ENCODE results near the gene SUB1. TPM values are rescaled to one million over a fixed set of nuclear protein-coding genes. Genes with fewer than 3 reads are reported as not detected.

SUB1 gene
- total RNA-seq, 1 experiment from 2014 or later = 324 TPM

- intact Hi-C loops (cut with micrococcal nuclease; ENCODE audit: unreplicated experiment) = loop anchor here (1.0 to 5.0 kb wide), 2 partner anchors 83 to 101 kb away; no protein-coding TSS in a partner anchor
- H3K27me3 ChIP-seq (replicated peaks; ENCODE audit: insufficient read depth, low read depth, low read length, poor library complexity) = no peaks in the 10 kb centered on the region
- no peak overlapping the region for H3K27ac ChIP-seq (ENCODE audit: low read depth, low read length, poor library complexity, severe bottlenecking)
- POLR2A ChIA-PET (ENCODE audit: low non-redundant PET) = interaction anchor here (0.6 to 1.0 kb wide), 3 partner anchors 59 to 851 kb away, joined by 3 to 7 read pairs (median 6); no protein-coding TSS in a partner anchor
- H3K36me3 ChIP-seq (ENCODE audit: insufficient read depth, low read length, poor library complexity, severe bottlenecking) = peaks cover 61% of the 10 kb centered on the region
- no peaks in the 10 kb centered on the region for H3K9me3 ChIP-seq (ENCODE audit: low read depth, low read length, poor library complexity, severe bottlenecking)
- TF ChIP-seq EZH2 (IDR thresholded peaks at IDR 0.05; ENCODE audit: borderline replicate concordance, low read depth, low read length, poor library complexity, severe bottlenecking) (no peak), CTCF (conservative IDR thresholded peaks at IDR 0.05; ENCODE audit: low read depth, low read length) (peak; percentile 78)
- H3K4me1 ChIP-seq (ENCODE audit: insufficient read depth, low read length, poor library complexity, severe bottlenecking) = peaks cover 12% of the 10 kb centered on the region
- BruUV-seq (replicated peaks) = no TSS peak
- no peak overlapping the region for H3K4me3 ChIP-seq (ENCODE audit: low read depth, low read length, poor library complexity, severe bottlenecking)
- CTCF ChIA-PET = interaction anchor here (0.6 to 1.9 kb wide), 10 partner anchors 16 to 426 kb away, joined by 3 to 52 read pairs (median 5); no protein-coding TSS in a partner anchor
- DNase-seq (ENCODE audit: low spot score) = peak; percentile 64
These were observed 4.8 kb downstream of the SUB1 start for GRCh38 chr5:32589942-32590869.

GRCh38 chr5:32595118-32595517, 9.8 kb downstream of the SUB1 start:
- POLR2A ChIA-PET (ENCODE audit: low non-redundant PET) = no interaction called here
- H3K4me1 ChIP-seq (ENCODE audit: insufficient read depth, low read length, poor library complexity, severe bottlenecking) = peaks cover 6% of the 10 kb centered on the region
- no peak overlapping the region for H3K4me3 ChIP-seq (ENCODE audit: low read depth, low read length, poor library complexity, severe bottlenecking)
- no peak for DNase-seq (ENCODE audit: low spot score)
- CTCF ChIA-PET = no interaction called here
- H3K9me3 ChIP-seq (ENCODE audit: low read depth, low read length, poor library complexity, severe bottlenecking) = no peaks in the 10 kb centered on the region
- intact Hi-C loops (cut with micrococcal nuclease; ENCODE audit: unreplicated experiment) = no loop called here
- TF ChIP-seq CTCF (conservative IDR thresholded peaks at IDR 0.05; ENCODE audit: low read depth, low read length) = no peak
- no peak for TF ChIP-seq EZH2 (IDR thresholded peaks at IDR 0.05; ENCODE audit: borderline replicate concordance, low read depth, low read length, poor library complexity, severe bottlenecking)
- H3K27me3 ChIP-seq (replicated peaks; ENCODE audit: insufficient read depth, low read depth, low read length, poor library complexity) = no peaks in the 10 kb centered on the region
- H3K36me3 ChIP-seq (ENCODE audit: insufficient read depth, low read length, poor library complexity, severe bottlenecking) = peaks cover 87% of the 10 kb centered on the region
- BruUV-seq (replicated peaks) = no TSS peak
- no peak overlapping the region for H3K27ac ChIP-seq (ENCODE audit: low read depth, low read length, poor library complexity, severe bottlenecking)

- H3K9me3 ChIP-seq (ENCODE audit: low read depth, low read length, poor library complexity, severe bottlenecking) = no peaks in the 10 kb centered on the region
- H3K4me1 ChIP-seq (ENCODE audit: insufficient read depth, low read length, poor library complexity, severe bottlenecking) = peaks cover 5% of the 10 kb centered on the region
- no peak for DNase-seq (ENCODE audit: low spot score)
- H3K36me3 ChIP-seq (ENCODE audit: insufficient read depth, low read length, poor library complexity, severe bottlenecking) = peaks cover 90% of the 10 kb centered on the region
- ChIA-PET POLR2A (ENCODE audit: low non-redundant PET) (interaction anchor here (0.7 kb wide), 1 partner anchor 18 kb away, joined by 5 read pairs; no protein-coding TSS in a partner anchor), CTCF (no interaction called here)
- no peak overlapping the region for H3K27ac ChIP-seq (ENCODE audit: low read depth, low read length, poor library complexity, severe bottlenecking)
- H3K4me3 ChIP-seq (ENCODE audit: low read depth, low read length, poor library complexity, severe bottlenecking) = no peak overlapping the region
- no TSS peak for BruUV-seq (replicated peaks)
- H3K27me3 ChIP-seq (replicated peaks; ENCODE audit: insufficient read depth, low read depth, low read length, poor library complexity) = no peaks in the 10 kb centered on the region
- no peak for TF ChIP-seq CTCF (conservative IDR thresholded peaks at IDR 0.05; ENCODE audit: low read depth, low read length)
- TF ChIP-seq EZH2 (IDR thresholded peaks at IDR 0.05; ENCODE audit: borderline replicate concordance, low read depth, low read length, poor library complexity, severe bottlenecking) = no peak
- intact Hi-C loops (cut with micrococcal nuclease; ENCODE audit: unreplicated experiment) = no loop called here
These were observed 11.8 kb downstream of the SUB1 start for GRCh38 chr5:32597041-32597629.

All from A673 (cell line).